Stimulated activated CD8-positive, alpha-beta memory T cell treated with anti-CD3 and anti-CD28 coated beads, Interleukin-12 subunit alpha, Interleukin-12 subunit beta, amount 100 ng/mL, for 24 hours (primary cell): ENCODE results near the gene FLT3LG.

ENCODE experiments used
- DNase-seq: peaks from one replicate; pipeline ENCODE4 v3.0.0-alpha.2; 2020; ENCODE audit errors: extremely low read depth

Gene FLT3LG

DNA sequence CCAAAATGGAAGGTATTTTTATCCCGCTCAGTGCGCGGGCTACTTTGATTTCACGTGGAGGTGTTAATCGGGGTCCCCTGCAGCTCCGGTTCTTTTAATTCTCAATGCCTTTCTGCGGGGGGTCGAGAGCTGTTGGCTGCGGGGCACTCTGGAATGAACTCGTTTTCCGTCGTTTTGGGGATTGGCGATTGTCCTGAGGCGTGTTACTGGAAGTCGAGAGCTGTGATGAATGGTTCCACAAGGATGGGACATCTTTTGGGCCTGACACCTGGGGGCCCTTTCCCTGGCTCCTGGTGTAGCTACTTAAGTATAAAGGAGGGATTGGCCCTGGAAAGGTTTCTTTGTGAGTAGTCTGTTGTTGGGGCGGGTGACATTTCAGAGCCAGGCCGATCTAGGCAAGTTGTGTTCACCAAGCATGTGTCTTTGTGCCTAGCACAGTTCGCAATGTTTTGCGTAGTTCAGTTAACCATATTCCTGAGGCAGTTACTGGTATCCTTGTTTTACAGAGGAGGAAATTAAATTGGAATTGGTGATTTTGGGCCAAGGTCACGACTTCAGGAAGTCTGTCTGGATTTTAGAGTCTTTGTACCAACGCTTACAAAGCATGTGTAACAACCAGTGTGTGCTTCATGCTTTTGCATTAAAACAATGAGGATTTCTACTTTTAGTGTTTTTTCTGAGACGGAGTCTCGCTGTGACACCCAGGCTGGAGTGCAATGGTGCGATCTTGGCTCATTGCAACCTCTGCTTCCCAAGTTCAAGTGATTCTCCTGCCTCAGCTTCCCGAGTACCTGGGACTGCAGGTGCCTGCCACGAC lies 14.2 kb downstream of the FLT3LG start:
- DNase-seq, result no peak

DNA sequence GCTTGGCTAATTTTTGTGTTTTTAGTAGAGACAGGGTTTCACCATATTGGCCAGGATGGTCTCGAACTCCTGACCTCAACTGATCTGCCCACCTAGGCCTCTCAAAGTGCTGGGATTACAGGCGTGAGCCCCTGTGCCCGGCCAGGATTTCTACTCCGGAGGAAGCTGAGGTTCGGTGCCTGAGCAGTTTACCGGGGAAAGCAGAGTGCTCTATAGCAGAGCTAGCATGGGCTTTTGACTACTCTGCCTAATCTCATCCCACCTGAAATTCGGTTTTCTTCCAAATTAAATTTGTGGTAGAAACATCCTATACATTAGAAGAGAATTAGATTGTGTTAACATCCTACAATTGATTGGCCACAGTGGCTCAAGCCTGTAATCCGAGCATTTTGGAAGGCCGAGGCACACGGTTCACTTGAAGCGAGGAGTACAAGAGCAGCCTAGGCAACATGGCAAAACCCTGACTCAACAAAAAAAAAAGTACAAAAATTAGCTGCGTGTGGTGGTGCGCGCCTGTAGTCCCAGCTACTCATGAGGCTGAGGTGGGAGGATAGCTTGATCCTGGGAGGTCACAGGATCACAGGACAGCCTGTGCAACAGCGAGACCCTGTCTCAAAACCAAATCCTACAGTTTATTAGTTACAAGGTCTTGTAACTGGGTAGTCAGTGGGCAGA lies 15.0 kb downstream of the FLT3LG start:
- DNase-seq, result no peak

DNA sequence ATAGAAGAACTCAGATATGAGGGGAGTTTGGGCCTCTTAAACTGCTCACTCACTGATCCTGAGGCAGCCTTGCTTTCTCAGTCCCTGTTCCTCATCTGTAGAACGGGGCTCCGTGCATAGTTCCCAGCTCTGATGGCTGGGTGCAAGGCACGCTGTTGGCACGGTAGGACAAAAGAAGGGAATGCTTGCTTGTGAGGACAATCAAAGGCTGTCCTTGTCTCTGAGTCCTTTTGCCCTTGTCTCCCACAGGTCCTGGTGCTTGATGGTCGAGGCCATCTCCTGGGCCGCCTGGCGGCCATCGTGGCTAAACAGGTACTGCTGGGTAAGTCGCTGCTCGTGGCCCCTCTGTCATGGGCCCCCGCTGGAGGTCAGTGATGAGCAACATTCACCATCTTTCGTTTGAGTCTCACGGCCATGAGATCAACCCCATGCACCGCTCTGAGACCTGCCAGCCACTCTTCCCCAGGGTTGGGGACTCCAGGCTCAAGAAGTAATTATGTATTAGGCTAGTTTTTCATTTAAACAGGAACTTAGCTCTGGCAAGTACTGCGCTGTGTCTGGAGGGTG lies 15.7 kb downstream of the FLT3LG start:
- no peak for DNase-seq

DNA sequence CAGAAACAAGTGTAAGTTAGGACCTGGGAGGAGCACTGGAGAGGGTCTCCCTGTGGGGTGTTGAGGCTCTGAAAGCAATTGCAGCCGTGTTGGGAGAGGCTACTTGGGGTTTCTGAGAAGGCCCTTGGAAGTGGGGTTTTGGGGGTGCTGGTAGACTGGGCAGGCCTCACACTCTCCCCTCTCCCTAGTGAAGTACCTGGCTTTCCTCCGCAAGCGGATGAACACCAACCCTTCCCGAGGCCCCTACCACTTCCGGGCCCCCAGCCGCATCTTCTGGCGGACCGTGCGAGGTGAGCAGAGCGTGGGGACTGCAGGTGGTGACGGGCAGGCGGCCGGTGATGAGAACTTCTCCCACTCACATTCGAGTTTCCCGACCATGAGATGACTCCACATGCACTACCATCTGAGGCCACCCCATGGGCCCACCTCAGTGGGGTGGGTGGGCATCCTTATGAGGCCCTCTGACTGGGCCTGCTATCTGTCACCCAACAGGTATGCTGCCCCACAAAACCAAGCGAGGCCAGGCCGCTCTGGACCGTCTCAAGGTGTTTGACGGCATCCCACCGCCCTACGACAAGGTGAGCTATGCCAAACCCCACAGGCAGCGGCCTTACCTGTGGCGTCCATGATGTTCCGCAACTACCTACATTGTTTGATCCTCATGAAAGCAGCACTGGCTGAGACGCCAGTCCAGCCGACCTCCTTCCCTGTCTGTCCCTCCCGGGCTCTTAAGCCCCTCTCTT lies 16.4 kb downstream of the FLT3LG start:
- DNase-seq, result no peak

DNA sequence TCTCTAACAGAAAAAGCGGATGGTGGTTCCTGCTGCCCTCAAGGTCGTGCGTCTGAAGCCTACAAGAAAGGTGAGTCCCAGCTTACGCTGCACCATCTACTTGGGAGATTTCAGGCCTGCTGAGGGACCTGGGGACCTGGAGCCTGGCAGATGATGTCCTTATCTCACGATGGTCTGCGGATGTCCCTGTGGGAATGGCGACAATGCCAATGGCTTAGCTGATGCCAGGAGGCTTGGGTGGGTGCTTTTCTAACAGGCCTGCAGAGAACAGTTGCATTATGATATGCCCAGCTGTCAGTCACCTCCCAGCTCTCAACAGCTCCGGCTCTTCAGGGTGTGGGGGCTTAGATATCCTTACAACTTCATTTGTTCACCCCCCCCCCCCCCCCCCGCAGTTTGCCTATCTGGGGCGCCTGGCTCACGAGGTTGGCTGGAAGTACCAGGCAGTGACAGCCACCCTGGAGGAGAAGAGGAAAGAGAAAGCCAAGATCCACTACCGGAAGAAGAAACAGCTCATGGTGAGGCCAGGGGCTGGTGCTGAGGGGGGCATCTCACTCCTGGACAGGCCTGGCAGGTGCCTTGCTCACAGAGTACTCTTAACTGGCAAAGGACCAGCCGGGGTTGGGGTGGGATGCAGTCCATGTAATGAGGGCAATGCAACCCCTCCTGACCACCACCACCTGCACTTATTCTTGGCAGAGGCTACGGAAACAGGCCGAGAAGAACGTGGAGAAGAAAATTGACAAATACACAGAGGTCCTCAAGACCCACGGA lies 17.2 kb downstream of the FLT3LG start:
- no peak for DNase-seq

DNA sequence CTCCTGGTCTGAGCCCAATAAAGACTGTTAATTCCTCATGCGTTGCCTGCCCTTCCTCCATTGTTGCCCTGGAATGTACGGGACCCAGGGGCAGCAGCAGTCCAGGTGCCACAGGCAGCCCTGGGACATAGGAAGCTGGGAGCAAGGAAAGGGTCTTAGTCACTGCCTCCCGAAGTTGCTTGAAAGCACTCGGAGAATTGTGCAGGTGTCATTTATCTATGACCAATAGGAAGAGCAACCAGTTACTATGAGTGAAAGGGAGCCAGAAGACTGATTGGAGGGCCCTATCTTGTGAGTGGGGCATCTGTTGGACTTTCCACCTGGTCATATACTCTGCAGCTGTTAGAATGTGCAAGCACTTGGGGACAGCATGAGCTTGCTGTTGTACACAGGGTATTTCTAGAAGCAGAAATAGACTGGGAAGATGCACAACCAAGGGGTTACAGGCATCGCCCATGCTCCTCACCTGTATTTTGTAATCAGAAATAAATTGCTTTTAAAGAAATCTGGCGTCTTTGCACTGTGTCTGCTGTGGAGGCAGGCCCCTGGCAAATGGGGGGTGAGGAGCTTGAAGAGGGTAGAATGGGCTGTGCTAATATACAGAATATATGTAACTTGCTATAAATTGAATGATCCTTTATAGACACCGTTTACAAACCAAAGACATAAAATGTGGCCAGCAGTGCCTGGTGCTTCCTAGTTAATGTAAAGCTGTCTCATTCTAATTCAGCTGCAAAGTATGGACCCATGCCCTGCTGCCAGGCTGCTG lies 18.0 kb downstream of the FLT3LG start:
- DNase-seq, result no peak

DNA sequence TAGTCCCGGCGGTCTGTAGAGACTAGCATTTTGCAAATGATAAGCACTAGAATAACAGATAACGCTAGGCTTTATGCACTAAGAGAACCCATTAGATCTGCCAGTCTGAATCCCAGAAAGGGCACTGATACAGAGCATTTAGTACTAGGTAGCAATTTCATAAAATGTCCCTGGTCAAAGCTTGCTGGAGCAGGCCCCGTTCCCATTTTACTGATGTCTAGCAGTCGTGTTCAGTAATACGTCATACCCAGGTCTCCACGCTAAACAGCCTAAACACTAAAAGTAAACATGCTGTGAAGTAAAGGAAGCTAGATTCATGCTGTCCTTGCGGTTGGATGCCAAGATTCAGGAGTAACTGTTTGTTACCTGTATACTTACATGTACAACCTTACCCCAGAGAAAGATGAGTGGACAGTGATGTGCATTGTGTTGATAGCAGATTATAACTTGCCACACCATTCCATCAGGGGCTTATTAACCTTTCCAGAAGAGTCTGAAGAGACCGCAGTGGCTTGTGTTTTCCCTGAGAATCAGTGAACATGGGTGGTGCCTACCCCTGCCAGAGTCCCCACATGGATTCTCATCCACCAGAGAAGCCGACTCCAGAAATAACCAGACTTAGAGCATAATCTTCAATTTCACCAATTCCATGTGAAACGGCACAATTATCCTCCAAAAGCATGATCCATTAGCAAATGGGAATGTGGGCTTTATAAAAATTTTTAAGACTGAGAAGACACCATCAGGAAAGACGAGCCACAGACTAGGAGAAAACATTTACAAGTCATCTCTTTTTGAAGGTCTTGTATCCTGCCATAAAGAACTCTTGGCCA lies 18.8 kb downstream of the FLT3LG start:
- DNase-seq, result no peak

DNA sequence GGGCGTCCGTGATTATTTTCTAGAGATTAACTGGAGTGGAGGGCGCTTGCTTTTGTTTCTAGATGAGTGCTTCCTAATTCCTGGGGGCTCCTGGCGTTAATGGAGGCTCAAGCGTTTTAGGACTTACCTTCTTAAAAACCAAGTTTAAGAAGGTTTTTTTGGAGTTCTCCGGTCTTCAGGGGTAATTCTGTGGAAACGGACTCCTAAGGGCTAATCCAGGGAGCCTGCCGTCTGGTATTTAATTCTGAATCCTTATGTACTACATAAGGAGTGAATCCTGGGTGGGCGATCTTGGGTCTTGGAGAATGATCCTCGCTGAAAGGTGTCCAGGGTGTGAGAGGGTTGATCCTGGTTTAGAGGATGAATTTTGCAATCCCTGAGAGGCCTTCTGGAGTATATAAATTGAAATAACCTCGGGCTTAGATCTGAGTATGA lies 22.6 kb downstream of the FLT3LG start:
- DNase-seq, result no peak

DNA sequence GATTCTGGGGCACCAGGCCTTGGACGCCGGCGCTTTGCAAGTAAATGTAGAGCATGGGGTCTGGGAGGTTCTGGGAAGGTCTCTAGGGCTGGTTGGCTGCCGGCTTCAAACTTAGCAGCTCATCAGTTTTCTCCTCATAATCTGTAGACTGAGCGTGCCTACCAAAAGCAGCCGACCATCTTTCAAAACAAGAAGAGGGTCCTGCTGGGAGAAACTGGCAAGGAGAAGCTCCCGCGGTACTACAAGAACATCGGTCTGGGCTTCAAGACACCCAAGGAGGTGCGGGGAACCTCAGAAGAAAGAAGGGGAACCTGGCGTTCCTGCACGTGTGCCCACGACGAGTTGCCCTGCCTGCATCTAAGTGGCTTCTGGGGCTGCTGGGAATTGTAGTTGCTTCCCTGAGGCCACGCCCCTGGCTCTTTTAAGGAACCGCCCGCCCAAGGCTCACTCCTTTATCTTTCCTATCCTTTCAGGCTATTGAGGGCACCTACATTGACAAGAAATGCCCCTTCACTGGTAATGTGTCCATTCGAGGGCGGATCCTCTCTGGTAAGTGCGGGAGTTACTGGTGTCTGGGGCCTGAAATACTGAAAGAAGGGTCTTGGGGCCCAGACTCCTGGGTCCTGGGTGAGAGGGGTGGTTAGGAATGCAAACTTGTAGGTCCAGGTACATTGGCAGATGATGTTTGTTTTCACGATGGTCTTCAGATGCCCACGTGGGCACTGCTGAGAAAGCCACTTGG lies 23.2 kb downstream of the FLT3LG start:
- no peak for DNase-seq

DNA sequence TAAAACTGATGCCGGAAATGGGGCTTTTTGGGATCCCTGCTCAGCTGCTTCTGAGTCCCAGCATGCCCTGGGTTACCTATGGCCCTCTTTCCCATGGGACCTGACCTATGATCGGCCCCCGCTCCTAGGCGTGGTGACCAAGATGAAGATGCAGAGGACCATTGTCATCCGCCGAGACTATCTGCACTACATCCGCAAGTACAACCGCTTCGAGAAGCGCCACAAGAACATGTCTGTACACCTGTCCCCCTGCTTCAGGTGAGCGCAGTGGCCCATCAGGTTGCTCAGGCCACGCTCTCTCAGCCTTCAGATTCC lies 23.7 kb downstream of the FLT3LG start:
- no peak for DNase-seq

DNA sequence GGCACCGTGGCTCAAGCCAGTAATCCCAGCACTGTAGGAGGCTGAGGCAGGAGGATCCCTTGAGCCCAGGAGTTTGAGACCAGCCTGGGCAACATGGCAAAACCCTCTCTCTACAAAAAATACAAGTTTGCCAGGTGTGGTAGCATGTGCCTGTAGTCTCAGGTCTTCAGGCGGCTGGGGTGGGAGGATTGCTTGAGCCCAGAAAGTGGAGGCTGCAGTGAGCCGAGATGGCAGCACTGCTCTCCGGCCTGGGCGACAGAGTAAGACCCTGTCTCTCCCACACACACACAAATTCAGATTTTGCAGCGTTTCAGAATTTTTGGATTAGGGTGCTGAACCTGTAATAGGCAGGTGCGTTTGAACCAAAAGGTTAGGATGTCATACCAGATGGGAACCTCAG lies 24.5 kb downstream of the FLT3LG start:
- DNase-seq, result no peak

DNA sequence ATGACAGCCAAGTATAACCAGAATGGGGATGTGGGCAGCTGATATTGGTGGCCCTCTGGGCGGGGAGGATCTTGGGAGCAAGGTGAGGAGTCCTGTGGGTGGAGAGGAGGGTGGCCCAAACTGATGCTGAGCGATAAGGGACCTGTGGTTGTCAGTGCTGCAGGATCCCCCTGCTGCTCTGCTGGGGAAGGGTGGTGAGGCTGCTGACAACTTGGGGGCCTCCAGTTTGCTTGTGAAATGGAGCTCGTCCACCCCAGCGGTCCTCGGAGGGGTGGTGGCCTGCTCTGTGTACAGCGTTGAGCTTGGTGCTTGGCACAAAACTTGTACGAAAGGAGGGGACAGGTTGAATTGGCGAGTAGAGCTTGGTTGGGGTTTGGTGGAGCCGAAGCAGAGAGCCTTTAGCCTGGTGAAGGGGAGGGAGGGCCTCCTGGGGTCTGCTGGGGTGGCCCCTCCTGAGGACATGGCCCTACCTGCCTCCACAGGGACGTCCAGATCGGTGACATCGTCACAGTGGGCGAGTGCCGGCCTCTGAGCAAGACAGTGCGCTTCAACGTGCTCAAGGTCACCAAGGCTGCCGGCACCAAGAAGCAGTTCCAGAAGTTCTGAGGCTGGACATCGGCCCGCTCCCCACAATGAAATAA lies 25.1 kb downstream of the FLT3LG start:
- DNase-seq, result no peak

DNA sequence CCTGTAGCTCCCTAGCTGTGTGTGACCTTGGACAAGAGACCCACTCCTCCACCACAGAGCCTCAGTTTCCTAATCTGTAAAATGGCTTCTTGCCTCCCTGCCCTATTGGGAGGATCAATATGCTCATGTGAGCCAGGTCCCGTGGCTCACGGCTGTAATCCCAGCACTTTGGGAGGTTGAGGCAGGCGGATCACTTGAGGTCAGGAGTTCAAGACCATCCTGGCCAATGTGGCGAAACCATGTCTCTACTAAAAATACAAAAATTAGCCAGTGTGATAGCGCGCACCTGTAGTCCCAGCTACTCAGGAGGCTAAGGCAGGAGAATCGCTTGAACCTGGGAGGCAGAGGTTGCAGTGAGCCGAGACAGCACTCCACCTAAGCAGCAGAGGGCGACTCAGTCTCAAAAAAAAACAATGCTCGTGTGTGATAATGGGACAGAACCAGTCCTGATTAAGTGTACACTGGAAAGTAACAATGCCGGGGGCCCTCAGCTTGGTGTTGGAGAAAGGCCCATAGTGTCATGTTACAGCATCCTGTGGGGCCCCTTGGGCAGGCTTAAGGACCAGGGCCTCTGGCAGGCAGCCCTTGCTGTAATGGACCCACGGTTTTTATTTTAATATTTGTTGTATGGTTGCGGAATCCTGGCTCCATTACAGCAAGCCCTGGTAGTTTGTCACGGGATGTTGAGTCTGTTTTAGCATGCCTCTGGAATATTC lies 29.0 kb downstream of the FLT3LG start:
- no peak for DNase-seq

DNA sequence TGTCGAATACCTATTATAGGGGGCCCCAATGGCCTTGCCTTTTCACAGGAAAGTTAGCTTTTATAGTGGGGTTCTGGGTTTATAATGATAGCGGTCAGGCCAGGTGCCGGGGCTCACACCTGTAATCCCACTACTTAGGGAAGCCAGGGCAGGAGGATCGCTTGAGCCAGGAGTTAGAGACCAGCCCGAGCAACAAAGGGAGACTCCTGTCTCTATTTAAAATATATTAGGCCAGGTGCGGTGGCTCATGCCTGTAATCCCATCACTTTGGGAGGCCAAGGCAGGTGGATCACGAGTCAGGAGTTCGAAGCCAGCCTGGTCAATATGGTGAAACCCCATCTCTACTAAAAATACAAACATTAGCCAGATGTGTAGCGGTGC lies 29.6 kb downstream of the FLT3LG start:
- DNase-seq, result no peak

DNA sequence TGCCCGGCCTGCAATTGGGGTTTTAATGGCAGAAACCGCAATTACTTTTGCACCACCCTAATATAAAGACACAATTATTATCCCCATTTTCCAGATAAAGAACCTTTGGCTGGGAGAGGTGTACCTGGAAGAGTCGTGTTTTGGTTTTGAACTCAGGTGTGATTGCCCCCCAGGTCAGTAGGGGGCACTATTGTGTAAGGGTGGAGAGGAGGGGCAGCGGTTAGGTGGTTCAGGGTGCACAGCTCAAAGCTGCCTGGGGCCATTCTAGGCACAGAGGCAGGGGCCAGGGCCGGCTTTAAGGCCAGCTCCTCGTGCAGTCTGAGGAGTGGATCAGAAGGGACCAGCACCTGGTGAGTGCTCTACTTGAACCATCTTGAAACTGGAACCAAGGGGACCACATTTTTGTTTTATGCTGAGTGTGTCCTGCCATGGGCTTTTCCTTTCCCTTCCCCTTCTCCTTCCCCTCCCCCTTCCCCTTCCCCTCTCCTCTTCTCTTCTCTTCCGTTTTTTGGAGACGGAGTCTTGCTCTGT lies 32.6 kb downstream of the FLT3LG start:
- DNase-seq, result no peak

DNA sequence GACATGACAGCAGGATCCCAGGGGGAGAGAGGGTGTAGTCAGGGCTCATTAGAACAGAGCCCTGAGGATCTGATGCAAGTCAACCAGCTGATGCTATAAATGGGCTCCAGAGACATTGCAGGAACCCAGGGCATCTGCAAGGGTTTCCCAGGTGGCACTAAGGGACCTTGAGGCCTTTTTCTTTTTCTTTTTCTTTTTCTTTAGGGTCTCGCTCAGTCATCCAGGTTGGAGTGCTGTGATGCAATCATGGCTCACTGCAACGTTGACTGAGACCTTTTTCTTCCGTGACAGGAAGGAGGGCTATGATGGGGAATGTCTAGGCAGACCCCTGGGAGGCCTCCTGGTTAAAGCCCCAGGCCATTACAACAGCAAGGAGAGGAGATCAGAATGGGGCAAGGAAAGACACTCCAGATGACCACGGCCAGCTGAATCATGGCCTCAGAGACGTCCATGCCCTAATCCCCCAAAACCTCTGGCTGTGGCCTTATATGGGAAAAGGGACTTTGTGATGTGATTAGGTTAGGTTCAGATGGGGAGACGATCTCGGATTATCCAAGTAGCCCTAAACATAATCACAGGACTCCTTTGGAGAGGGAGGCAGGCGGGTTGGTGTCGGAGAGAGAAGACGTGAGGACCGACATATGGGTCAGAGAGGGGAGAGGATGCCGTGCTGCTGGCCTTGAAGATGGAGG lies 33.9 kb downstream of the FLT3LG start:
- DNase-seq, result no peak

DNA sequence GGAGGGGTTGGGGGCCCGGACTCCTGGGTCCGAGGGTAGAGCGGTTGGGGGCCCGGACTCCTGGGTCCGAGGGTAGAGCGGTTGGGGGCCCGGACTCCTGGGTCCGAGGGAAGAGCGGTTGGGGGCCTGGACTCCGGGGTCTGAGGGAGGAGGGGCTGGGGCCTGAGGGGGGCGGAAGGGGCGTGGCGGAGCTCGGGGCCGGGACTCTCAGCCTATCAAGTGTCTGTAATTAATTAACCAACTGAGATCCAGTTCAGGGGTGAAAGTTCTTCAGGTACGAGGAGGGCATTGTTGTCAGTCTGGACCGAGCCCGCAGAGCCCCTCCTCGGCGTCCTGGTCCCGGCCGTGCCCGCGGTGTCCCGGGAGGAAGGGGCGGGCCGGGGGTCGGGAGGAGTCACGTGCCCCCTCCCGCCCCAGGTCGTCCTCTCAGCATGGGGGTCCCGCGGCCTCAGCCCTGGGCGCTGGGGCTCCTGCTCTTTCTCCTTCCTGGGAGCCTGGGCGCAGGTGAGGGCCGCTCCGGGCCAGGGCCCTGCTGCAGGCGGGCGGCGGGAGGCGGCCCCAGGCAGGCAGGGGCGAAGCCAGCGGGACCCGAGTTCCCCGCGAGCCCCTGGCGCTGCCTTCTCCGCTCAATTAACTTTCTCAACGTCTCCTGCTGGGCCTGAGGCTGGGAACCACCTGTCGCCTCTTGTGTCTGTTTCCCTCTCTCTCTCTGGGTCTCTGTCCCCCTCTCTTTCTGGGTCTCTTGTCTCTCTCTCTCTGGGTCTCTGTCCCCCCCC lies 39.1 kb downstream of the FLT3LG start:
- no peak for DNase-seq
